NK-92 treated with Interleukin-12 subunit alpha and Interleukin-12 subunit beta, amount 100 ng/mL, for 24 hours (cell line): ENCODE results near the gene FASTKD2.

Experiments
- DNase-seq: peaks from one replicate; lab custom pipeline; 2025; lab: John Stamatoyannopoulos, UW

The FASTKD2 gene

DNA sequence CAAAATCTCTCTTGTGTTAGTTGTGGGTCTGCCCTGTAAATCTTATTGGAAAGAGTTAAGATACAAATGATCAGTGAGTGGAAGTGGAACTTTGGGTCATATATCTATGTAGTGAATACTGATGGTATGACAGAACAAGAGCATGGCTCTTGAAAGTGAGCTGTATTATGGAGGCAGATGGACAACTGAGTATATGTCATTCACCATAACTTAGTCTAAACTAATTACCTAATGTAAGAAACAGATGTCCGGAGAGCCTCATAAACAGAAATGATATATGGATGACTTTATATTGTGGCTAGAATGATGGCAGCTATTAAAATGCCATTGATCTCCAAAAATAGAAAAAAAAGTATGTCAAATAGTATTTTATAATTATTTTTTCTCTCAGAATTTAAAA, 72.4 kb downstream of the FASTKD2 start:
- DNase-seq = no peak

DNA sequence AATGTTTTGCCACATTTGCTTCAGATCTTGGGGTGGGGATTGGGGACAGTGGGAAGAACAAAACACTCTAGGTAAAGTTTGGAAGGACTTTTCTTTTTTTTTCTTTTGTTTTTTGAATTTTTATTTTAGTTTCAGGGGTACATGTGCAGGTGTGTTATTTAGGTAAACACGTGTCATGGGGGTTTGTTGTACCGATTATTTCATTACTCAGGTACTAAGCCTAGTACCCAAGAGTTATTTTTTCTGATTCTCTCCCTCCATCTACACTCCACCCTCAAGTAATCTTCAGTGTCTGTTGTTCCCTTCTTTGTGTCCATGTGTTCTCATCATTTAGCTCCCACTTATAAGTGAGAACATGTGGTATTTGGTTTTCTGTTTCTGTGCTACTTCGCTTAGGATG, 73.3 kb downstream of the FASTKD2 start:
- no peak for DNase-seq

DNA sequence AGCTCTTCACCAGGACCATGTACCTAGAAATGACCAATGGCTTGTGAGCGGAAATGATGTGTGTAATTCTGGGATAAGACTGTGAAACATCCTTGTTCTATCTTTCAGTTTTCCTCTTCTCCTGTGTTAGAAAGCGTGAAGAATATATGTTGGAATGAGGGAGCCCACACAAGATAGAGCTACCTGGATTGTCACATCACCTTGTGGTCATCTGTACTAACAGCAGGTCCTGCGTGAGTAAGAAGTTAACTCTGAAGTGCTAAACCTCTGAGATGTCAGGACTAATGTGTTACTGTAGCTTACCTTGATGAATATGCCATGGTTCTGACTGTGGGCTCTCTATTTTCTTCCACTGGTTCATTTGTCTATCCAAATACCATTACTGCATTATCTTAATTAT, 75.6 kb downstream of the FASTKD2 start:
- no peak for DNase-seq
